DND-41 (cell line): ENCODE data around the gene FBXL13.

ENCODE experiments used
- ATAC-seq: fragments of 200-7000 bp; cut with Tn5 transposase; 3 replicates; pipeline ENCODE4 v1.9.1; 2021; ENCODE audit warnings: low read depth; ENCODE audit not compliant: insufficient read depth
- DNase-seq: peaks from one replicate; pipeline ENCODE4 v3.0.0-alpha.2; 2020
- H2AFZ ChIP-seq: 2 replicates; pipeline ENCODE4 v1.6.0; 2012; ENCODE audit warnings: low read depth, low read length
- H3K27ac ChIP-seq: 2 replicates; pipeline ENCODE4 v1.5.1; 2012; ENCODE audit warnings: low read length, inconsistent platforms
- H3K27me3 ChIP-seq: fragments of 200-600 bp; sonication (generic); 2 replicates; pipeline ENCODE4 v1.6.0; 2012; ENCODE audit warnings: low read length, mild to moderate bottlenecking, inconsistent platforms; ENCODE audit not compliant: insufficient read depth, poor library complexity
- H3K36me3 ChIP-seq: 2 replicates; pipeline ENCODE4 v1.5.1; 2012; ENCODE audit warnings: low read length, inconsistent platforms; ENCODE audit not compliant: insufficient read depth
- H3K4me1 ChIP-seq: 2 replicates; pipeline ENCODE4 v1.5.1; 2012; ENCODE audit warnings: mild to moderate bottlenecking, low read length; ENCODE audit not compliant: insufficient read depth
- H3K4me2 ChIP-seq: 2 replicates; pipeline ENCODE4 v1.6.0; 2012; ENCODE audit warnings: mild to moderate bottlenecking, moderate library complexity, low read length, inconsistent platforms; ENCODE audit not compliant: insufficient read depth
- H3K4me3 ChIP-seq, 2 experiments: fragments of 200-600 bp in 1 of 2; shearing (Covaris generic) in 1 of 2; 2 replicates each; pipeline ENCODE4 v1.5.1; 2012 to 2016; ENCODE audit warnings: inconsistent platforms in 2 of 2, low read length in 2 of 2, mild to moderate bottlenecking in 2 of 2, low read depth in 1 of 2, moderate library complexity in 1 of 2
- H3K79me2 ChIP-seq: 2 replicates; pipeline ENCODE4 v1.6.0; 2012; ENCODE audit warnings: low read length, inconsistent platforms; ENCODE audit not compliant: insufficient read depth
- H3K9ac ChIP-seq: 2 replicates; pipeline ENCODE4 v1.6.0; 2012; ENCODE audit warnings: low read depth, mild to moderate bottlenecking, inconsistent platforms, low read length, moderate library complexity
- H3K9me3 ChIP-seq: 2 replicates; pipeline ENCODE4 v1.5.1; 2012; ENCODE audit warnings: low read length, moderate library complexity, mild to moderate bottlenecking, inconsistent platforms; ENCODE audit not compliant: insufficient read depth, severe bottlenecking
- H4K20me1 ChIP-seq: 2 replicates; pipeline ENCODE4 v1.6.0; 2012; ENCODE audit warnings: low read length; ENCODE audit not compliant: insufficient read depth
- EZH2 ChIP-seq: IDR thresholded peaks from 3 replicates; pipeline ENCODE4 v1.6.1; 2012; ENCODE audit warnings: borderline replicate concordance, low read depth, mild to moderate bottlenecking, moderate library complexity, low read length, inconsistent platforms; ENCODE audit not compliant: severe bottlenecking
- TF ChIP-seq, protein P1 (sequence below): IDR thresholded peaks from 2 replicates; pipeline ENCODE4 v1.5.1; 2012; ENCODE audit warnings: borderline replicate concordance, low read length, moderate library complexity, mild to moderate bottlenecking; ENCODE audit not compliant: poor library complexity, severe bottlenecking; ENCODE audit errors: extremely low read depth

Gene FBXL13

DNA sequence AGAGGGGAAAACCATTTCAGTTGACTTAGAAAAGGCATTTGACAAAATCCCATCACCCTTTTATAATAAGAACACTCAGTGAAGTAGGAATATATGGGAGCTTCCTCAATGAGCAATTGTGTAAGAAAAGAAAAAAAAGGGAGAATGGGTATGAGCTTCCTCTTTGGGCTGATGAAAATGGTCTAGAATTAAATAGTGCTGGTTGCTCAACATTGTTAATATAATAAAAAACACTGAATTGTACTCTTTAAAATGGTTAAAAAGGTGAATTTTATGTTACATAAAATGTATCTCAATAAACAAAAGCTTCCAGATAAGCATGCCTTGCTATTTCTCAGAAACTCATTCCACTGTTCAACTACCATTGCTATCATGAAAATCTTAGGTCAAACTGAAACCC lies 121.2 kb downstream of the FBXL13 start:
- Histone ChIP-seq H2AFZ (no peak overlapping the region), H3K36me3 (no peaks in the 10 kb centered on the region), H3K79me2 (no peaks in the 10 kb centered on the region), H4K20me1 (no peaks in the 10 kb centered on the region), H3K9ac (no peak overlapping the region), H3K9me3 (no peaks in the 10 kb centered on the region), H3K27ac (no peak overlapping the region), H3K4me1 (no peaks in the 10 kb centered on the region), H3K4me3 (no peak overlapping the region), H3K27me3 (no peaks in the 10 kb centered on the region), H3K4me2 (no peak overlapping the region)
- DNase-seq (no peak), ATAC-seq (no peak)
- TF ChIP-seq, protein P1, sequence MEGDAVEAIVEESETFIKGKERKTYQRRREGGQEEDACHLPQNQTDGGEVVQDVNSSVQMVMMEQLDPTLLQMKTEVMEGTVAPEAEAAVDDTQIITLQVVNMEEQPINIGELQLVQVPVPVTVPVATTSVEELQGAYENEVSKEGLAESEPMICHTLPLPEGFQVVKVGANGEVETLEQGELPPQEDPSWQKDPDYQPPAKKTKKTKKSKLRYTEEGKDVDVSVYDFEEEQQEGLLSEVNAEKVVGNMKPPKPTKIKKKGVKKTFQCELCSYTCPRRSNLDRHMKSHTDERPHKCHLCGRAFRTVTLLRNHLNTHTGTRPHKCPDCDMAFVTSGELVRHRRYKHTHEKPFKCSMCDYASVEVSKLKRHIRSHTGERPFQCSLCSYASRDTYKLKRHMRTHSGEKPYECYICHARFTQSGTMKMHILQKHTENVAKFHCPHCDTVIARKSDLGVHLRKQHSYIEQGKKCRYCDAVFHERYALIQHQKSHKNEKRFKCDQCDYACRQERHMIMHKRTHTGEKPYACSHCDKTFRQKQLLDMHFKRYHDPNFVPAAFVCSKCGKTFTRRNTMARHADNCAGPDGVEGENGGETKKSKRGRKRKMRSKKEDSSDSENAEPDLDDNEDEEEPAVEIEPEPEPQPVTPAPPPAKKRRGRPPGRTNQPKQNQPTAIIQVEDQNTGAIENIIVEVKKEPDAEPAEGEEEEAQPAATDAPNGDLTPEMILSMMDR = no peak
- no peak for TF ChIP-seq EZH2

DNA sequence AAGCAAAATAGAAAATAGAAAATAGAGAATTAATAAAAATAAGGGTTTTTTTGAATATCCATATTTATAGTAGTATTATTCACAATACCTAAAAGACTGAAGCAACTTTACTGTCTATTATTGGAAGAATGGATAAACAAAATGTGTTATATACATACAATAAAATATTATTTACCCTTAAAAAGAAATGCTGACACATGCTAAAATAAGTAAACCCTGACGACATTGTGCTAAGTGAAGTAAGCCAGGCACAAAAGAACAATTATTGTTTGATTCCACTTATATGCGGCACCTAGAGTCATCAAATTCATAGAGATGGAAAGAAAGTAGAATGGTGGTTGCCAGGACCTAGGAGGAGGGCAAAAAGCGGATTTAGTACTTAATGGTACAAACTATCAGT lies 122.8 kb downstream of the FBXL13 start:
- Histone ChIP-seq H3K9me3 (no peaks in the 10 kb centered on the region), H3K4me1 (no peaks in the 10 kb centered on the region), H3K9ac (no peak overlapping the region), H3K4me3 (no peak overlapping the region), H3K27me3 (no peaks in the 10 kb centered on the region), H3K4me2 (no peak overlapping the region), H2AFZ (no peak overlapping the region), H4K20me1 (no peaks in the 10 kb centered on the region), H3K79me2 (no peaks in the 10 kb centered on the region), H3K27ac (no peak overlapping the region), H3K36me3 (no peaks in the 10 kb centered on the region)
- TF ChIP-seq EZH2 = no peak
- TF ChIP-seq, protein P1 = no peak
- DNase-seq = no peak
- no peak for ATAC-seq

GRCh38 chr7:102944241-102944640 lies 130.4 kb downstream of the FBXL13 start:
- Histone ChIP-seq H3K9ac (no peak overlapping the region), H3K27me3 (no peaks in the 10 kb centered on the region), H4K20me1 (no peaks in the 10 kb centered on the region), H3K36me3 (no peaks in the 10 kb centered on the region), H3K4me1 (no peaks in the 10 kb centered on the region), H3K4me3 (no peak overlapping the region), H3K79me2 (no peaks in the 10 kb centered on the region), H3K9me3 (no peaks in the 10 kb centered on the region), H3K27ac (no peak overlapping the region), H3K4me2 (no peak overlapping the region), H2AFZ (no peak overlapping the region)
- DNase-seq = no peak
- ATAC-seq = no peak
- TF ChIP-seq EZH2 = no peak
- TF ChIP-seq, protein P1 = no peak
